ENCODE measurements around the gene MEMO1.

MEMO1 gene

DNA sequence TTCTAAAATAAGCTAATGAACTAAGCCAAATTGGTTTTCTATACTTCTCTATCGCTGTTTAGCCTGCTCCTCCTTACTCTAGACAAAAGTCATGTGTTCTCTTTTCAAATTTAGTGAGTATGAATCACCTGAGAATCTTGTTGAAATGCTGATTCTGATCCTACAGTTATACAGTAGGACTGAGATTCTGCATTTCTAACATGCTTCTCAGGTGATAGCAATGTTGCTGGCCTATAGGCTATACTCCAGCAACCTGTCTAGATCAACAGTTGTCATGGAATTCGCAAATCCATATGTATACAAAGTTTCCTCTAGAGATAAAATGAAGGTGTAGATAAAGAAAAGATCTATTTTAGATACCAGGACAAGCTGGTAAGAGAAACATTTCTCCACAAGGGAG, 62.9 kb downstream of the MEMO1 start:
- H3K9me3 ChIP-seq (ENCODE audit: insufficient read depth, low read depth, low read length) = no peaks in the 10 kb centered on the region
- peaks cover 1% of the 10 kb centered on the region; the same call in 1 of the 2 replicates for H3K36me3 ChIP-seq (ENCODE audit: insufficient read depth, low read depth, low read length)
- no peak overlapping the region for H3K27ac ChIP-seq (ENCODE audit: low read length)
- H3K9ac ChIP-seq (ENCODE audit: low read depth, low read length) = no peak overlapping the region
- no peaks in the 10 kb centered on the region for H3K27me3 ChIP-seq (ENCODE audit: insufficient read depth, low read length)
- peaks cover 21% of the 10 kb centered on the region for H3K4me1 ChIP-seq (ENCODE audit: insufficient read depth, low read length)
- no peak overlapping the region for H3K4me3 ChIP-seq (ENCODE audit: low read length)

- H3K4me3 ChIP-seq (ENCODE audit: low read length) = no peak overlapping the region
- no peak overlapping the region for H3K27ac ChIP-seq (ENCODE audit: low read length)
- no peaks in the 10 kb centered on the region for H3K9me3 ChIP-seq (ENCODE audit: insufficient read depth, low read depth, low read length)
- peaks cover 6% of the 10 kb centered on the region for H3K36me3 ChIP-seq (ENCODE audit: insufficient read depth, low read depth, low read length)
- H3K27me3 ChIP-seq (ENCODE audit: insufficient read depth, low read length) = no peaks in the 10 kb centered on the region
- no peak overlapping the region for H3K9ac ChIP-seq (ENCODE audit: low read depth, low read length)
- H3K4me1 ChIP-seq (ENCODE audit: insufficient read depth, low read length) = peaks cover 21% of the 10 kb centered on the region
Observed at GRCh38 chr2:31946838-31947237, 64.0 kb downstream of the MEMO1 start.

DNA sequence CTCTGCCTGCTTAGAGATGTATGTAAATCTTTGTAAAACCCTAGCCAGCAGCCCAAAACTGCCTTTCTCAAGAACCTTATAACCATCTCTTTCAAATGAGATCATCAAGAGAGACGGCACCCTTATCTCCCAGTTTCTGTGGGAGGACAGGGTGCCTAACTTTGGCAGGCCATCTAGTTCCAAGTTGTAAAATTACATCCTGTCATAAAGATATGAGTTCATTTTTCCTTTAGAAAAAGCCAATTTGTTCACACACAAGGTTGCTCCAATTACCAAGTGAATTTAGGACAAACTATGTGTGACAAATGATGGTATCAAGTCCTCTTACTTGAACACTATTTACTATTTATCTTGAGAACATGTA, 65.3 kb downstream of the MEMO1 start:
- Histone ChIP-seq H3K4me1 (ENCODE audit: insufficient read depth, low read length) (peaks cover 21% of the 10 kb centered on the region), H3K4me3 (ENCODE audit: low read length) (no peak overlapping the region), H3K27ac (ENCODE audit: low read length) (no peak overlapping the region), H3K36me3 (ENCODE audit: insufficient read depth, low read depth, low read length) (peaks cover 6% of the 10 kb centered on the region), H3K9me3 (ENCODE audit: insufficient read depth, low read depth, low read length) (no peaks in the 10 kb centered on the region), H3K27me3 (ENCODE audit: insufficient read depth, low read length) (no peaks in the 10 kb centered on the region), H3K9ac (ENCODE audit: low read depth, low read length) (no peak overlapping the region)

- Histone ChIP-seq H3K9ac (ENCODE audit: low read depth, low read length) (no peak overlapping the region), H3K27ac (ENCODE audit: low read length) (no peak overlapping the region), H3K9me3 (ENCODE audit: insufficient read depth, low read depth, low read length) (no peaks in the 10 kb centered on the region)
Observed at GRCh38 chr2:31944828-31945571, 65.8 kb downstream of the MEMO1 start.

DNA sequence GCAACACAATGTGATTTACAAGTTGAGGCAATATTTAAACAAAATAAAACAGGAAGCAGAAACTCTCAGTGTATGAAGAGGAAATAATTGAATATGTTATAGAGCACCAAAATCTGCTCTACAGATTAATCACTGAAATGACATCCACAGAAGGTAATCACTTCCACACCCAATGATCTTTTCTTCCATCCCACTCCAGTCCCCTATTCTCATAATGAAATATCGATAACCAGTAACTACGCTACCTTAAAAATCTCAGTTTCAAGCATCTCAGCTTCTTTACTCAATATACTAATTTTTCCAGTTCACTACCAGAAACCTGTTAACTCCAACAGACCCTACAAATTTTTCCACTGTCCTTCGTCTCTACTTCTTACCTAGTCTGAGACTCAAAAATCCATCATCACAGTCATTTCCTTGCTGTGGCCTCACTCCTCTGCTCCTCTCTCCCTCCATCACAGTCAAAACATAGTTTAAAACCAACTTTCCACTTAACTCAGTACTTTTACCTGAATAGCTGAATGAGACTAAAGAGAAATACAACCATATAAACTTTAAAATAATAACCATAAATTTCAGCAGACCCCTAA, 67.1 kb downstream of the MEMO1 start:
- peaks cover 6% of the 10 kb centered on the region for H3K36me3 ChIP-seq (ENCODE audit: insufficient read depth, low read depth, low read length)
- no peak overlapping the region for H3K9ac ChIP-seq (ENCODE audit: low read depth, low read length)
- no peak overlapping the region for H3K27ac ChIP-seq (ENCODE audit: low read length)
- no peaks in the 10 kb centered on the region for H3K27me3 ChIP-seq (ENCODE audit: insufficient read depth, low read length)
- no peak overlapping the region for H3K4me3 ChIP-seq (ENCODE audit: low read length)
- no peaks in the 10 kb centered on the region for H3K9me3 ChIP-seq (ENCODE audit: insufficient read depth, low read depth, low read length)
- peaks cover 21% of the 10 kb centered on the region for H3K4me1 ChIP-seq (ENCODE audit: insufficient read depth, low read length)

More at GRCh38 chr2:31944828-31945571, 65.8 kb downstream of the MEMO1 start:
- Histone ChIP-seq H3K4me3 (ENCODE audit: low read length) (no peak overlapping the region), H3K27me3 (ENCODE audit: insufficient read depth, low read length) (no peaks in the 10 kb centered on the region), H3K4me1 (ENCODE audit: insufficient read depth, low read length) (peaks cover 21% of the 10 kb centered on the region), H3K36me3 (ENCODE audit: insufficient read depth, low read depth, low read length) (peaks cover 6% of the 10 kb centered on the region)

DNA sequence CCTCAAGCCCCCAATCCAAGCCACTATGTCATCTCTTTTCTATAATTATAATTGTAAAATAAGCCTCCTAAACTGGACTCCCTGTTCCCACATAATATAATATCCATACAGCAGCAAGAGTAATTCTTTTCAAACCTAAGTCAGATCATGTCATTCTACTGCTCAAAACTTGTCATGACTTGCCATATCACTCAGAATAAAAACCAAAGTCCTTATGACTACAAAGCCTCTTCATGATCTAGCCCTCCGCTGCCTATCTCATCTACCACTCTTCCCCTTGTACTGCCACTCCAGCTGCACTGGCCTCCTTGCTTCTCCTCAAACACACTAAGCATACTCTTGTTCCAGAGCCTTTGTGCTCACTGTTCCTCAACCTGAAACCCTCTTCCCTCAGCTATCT, 69.9 kb downstream of the MEMO1 start:
- H3K27ac ChIP-seq (ENCODE audit: low read length) = no peak overlapping the region
- peaks cover 6% of the 10 kb centered on the region for H3K36me3 ChIP-seq (ENCODE audit: insufficient read depth, low read depth, low read length)
- H3K9ac ChIP-seq (ENCODE audit: low read depth, low read length) = no peak overlapping the region
- no peak overlapping the region for H3K4me3 ChIP-seq (ENCODE audit: low read length)
- peaks cover 7% of the 10 kb centered on the region; the same call in 1 of the 2 replicates for H3K4me1 ChIP-seq (ENCODE audit: insufficient read depth, low read length)
- no peaks in the 10 kb centered on the region for H3K9me3 ChIP-seq (ENCODE audit: insufficient read depth, low read depth, low read length)
- H3K27me3 ChIP-seq (ENCODE audit: insufficient read depth, low read length) = no peaks in the 10 kb centered on the region

DNA sequence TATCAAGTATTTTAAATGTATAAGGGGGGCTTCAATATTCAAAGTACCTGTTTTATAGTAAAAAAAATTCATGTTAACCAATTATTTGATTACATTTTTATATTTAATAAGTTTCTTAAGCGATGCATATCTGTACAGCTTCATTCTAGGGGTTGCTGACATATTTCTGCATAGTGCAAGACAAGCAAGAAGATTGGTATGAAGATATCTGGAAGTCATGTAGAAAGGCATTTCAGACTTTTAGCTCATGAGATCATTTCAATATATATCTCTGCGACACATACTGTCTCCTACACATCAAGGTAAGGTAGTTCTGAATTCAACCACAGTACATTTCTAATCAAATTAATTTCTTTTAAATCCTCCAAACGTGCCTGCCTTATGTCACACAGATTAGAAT, 73.1 kb downstream of the MEMO1 start:
- no peaks in the 10 kb centered on the region for H3K27me3 ChIP-seq (ENCODE audit: insufficient read depth, low read length)
- no peak overlapping the region for H3K27ac ChIP-seq (ENCODE audit: low read length)
- H3K36me3 ChIP-seq (ENCODE audit: insufficient read depth, low read depth, low read length) = peaks cover 4% of the 10 kb centered on the region
- H3K9me3 ChIP-seq (ENCODE audit: insufficient read depth, low read depth, low read length) = no peaks in the 10 kb centered on the region
- no peaks in the 10 kb centered on the region for H3K4me1 ChIP-seq (ENCODE audit: insufficient read depth, low read length)
- H3K4me3 ChIP-seq (ENCODE audit: low read length) = no peak overlapping the region
- H3K9ac ChIP-seq (ENCODE audit: low read depth, low read length) = no peak overlapping the region

- Histone ChIP-seq H3K27ac (ENCODE audit: low read length) (no peak overlapping the region), H3K9me3 (ENCODE audit: insufficient read depth, low read depth, low read length) (no peaks in the 10 kb centered on the region), H3K36me3 (ENCODE audit: insufficient read depth, low read depth, low read length) (no peaks in the 10 kb centered on the region), H3K4me1 (ENCODE audit: insufficient read depth, low read length) (no peaks in the 10 kb centered on the region), H3K9ac (ENCODE audit: low read depth, low read length) (no peak overlapping the region), H3K27me3 (ENCODE audit: insufficient read depth, low read length) (no peaks in the 10 kb centered on the region), H3K4me3 (ENCODE audit: low read length) (no peak overlapping the region)
Observed at GRCh38 chr2:31935370-31935769, 75.4 kb downstream of the MEMO1 start.

DNA sequence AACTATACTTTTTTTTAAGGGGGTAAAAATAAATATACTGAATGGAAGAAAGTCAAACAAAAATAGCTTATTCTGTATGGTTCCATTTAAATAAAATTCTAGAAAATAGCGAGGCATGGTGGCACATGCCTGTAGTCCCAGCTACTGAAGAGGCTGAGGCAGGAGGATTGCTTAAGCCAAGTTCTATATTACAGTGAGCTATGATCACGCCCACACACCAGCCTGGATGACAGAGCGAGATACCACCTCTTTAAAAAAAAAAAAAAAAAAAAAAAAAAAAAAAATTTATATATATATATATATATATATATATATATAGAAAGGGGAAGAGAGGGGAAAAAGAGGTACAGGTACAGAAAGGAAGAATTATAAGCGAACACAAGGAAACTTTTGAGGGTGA, 77.7 kb downstream of the MEMO1 start:
- Histone ChIP-seq H3K4me3 (ENCODE audit: low read length) (no peak overlapping the region), H3K27ac (ENCODE audit: low read length) (no peak overlapping the region), H3K4me1 (ENCODE audit: insufficient read depth, low read length) (no peaks in the 10 kb centered on the region), H3K36me3 (ENCODE audit: insufficient read depth, low read depth, low read length) (no peaks in the 10 kb centered on the region), H3K9me3 (ENCODE audit: insufficient read depth, low read depth, low read length) (no peaks in the 10 kb centered on the region), H3K9ac (ENCODE audit: low read depth, low read length) (no peak overlapping the region), H3K27me3 (ENCODE audit: insufficient read depth, low read length) (no peaks in the 10 kb centered on the region)

GRCh38 chr2:31932589-31932988, 78.2 kb downstream of the MEMO1 start:
- Histone ChIP-seq H3K27me3 (ENCODE audit: insufficient read depth, low read length) (no peaks in the 10 kb centered on the region), H3K36me3 (ENCODE audit: insufficient read depth, low read depth, low read length) (no peaks in the 10 kb centered on the region), H3K27ac (ENCODE audit: low read length) (no peak overlapping the region), H3K4me3 (ENCODE audit: low read length) (no peak overlapping the region), H3K9me3 (ENCODE audit: insufficient read depth, low read depth, low read length) (no peaks in the 10 kb centered on the region), H3K4me1 (ENCODE audit: insufficient read depth, low read length) (no peaks in the 10 kb centered on the region), H3K9ac (ENCODE audit: low read depth, low read length) (no peak overlapping the region)

DNA sequence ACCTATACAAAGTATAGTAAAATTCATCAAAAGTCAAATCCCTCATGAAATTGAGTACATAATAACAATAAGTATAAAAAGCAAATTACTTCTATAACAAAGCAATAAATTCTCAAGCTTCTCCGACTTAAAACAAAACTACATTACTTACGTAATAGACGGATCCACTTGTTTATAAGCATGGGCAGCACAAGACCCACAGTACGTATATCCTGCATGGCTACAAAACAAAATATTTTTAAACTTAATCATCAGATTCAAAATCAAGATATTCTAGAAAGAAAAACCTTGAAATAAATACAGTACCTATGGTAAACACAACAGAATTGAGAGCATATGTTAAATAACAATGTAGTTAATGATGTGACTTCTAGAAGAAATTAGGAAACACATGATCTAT, 78.9 kb downstream of the MEMO1 start:
- H3K27me3 ChIP-seq (ENCODE audit: insufficient read depth, low read length) = no peaks in the 10 kb centered on the region
- no peaks in the 10 kb centered on the region for H3K4me1 ChIP-seq (ENCODE audit: insufficient read depth, low read length)
- H3K4me3 ChIP-seq (ENCODE audit: low read length) = no peak overlapping the region
- no peaks in the 10 kb centered on the region for H3K9me3 ChIP-seq (ENCODE audit: insufficient read depth, low read depth, low read length)
- no peak overlapping the region for H3K9ac ChIP-seq (ENCODE audit: low read depth, low read length)
- H3K27ac ChIP-seq (ENCODE audit: low read length) = no peak overlapping the region
- no peaks in the 10 kb centered on the region for H3K36me3 ChIP-seq (ENCODE audit: insufficient read depth, low read depth, low read length)

- no peaks in the 10 kb centered on the region for H3K9me3 ChIP-seq (ENCODE audit: insufficient read depth, low read depth, low read length)
- H3K9ac ChIP-seq (ENCODE audit: low read depth, low read length) = no peak overlapping the region
- no peaks in the 10 kb centered on the region for H3K36me3 ChIP-seq (ENCODE audit: insufficient read depth, low read depth, low read length)
- H3K27ac ChIP-seq (ENCODE audit: low read length) = no peak overlapping the region
- H3K4me3 ChIP-seq (ENCODE audit: low read length) = no peak overlapping the region
- no peaks in the 10 kb centered on the region for H3K4me1 ChIP-seq (ENCODE audit: insufficient read depth, low read length)
- H3K27me3 ChIP-seq (ENCODE audit: insufficient read depth, low read length) = no peaks in the 10 kb centered on the region
Observed at GRCh38 chr2:31925517-31925916, 85.3 kb downstream of the MEMO1 start.

Measured in iPS-20b (cell line).